Muscle layer of duodenum (tissue), 2 donors: Measurements from ENCODE around the gene IDS.
A peak's percentile ranks its signal among the peaks of the same experiment; 100 is the strongest.
"Not testable (repeated sequence)": the region's sequence is repeated elsewhere in the genome, so short reads cannot be mapped to it uniquely, and the experiment has no call there.

ENCODE experiments used
- H3K27ac ChIP-seq: one replicate; pipeline ENCODE4 v1.7.0; 2013; ENCODE audit warnings: mild to moderate bottlenecking, low read length
- H3K27me3 ChIP-seq: one replicate; pipeline ENCODE4 v1.7.0; 2013; ENCODE audit warnings: low read depth, mild to moderate bottlenecking, control low read depth, low read length
- H3K36me3 ChIP-seq, 2 donors: one replicate each; pipeline ENCODE4 v1.7.0; 2013; ENCODE audit warnings: low read length in 2 of 2, control low read depth in 1 of 2, mild to moderate bottlenecking in 1 of 2; ENCODE audit not compliant: insufficient read depth in 2 of 2, control insufficient read depth in 1 of 2
- H3K4me1 ChIP-seq, 2 donors: one replicate each; pipeline ENCODE4 v1.7.0; 2013; ENCODE audit warnings: low read length in 2 of 2, mild to moderate bottlenecking in 2 of 2, control low read depth in 1 of 2, moderate library complexity in 1 of 2; ENCODE audit not compliant: insufficient read depth in 2 of 2, control insufficient read depth in 1 of 2
- H3K4me3 ChIP-seq, 2 donors: one replicate each; pipeline ENCODE4 v1.7.0; 2013; ENCODE audit warnings: low read length in 2 of 2, low read depth in 1 of 2, mild to moderate bottlenecking in 1 of 2
- H3K9me3 ChIP-seq, 2 donors: one replicate each; pipeline ENCODE4 v1.7.0; 2013; ENCODE audit warnings: low read length in 2 of 2, control low read depth in 1 of 2, mild to moderate bottlenecking in 1 of 2; ENCODE audit not compliant: control insufficient read depth in 1 of 2
- donor health status: healthy.

Gene IDS

GRCh38 chrX:149540131-149540620 lies 35.1 kb upstream of the IDS start:
- peak overlapping the region; percentile 92 for H3K27ac ChIP-seq
- H3K4me1 ChIP-seq: peaks cover 0 to 5% of the 10 kb centered on the region in 2 donors
- peak overlapping the region; percentile 56 to 73 for H3K4me3 ChIP-seq
- no peaks in the 10 kb centered on the region for H3K36me3 ChIP-seq
- H3K27me3 ChIP-seq: no peaks in the 10 kb centered on the region
- H3K9me3 ChIP-seq: no peaks in the 10 kb centered on the region

GRCh38 chrX:149539283-149540130 lies 34.4 kb upstream of the IDS start:
- H3K4me1 ChIP-seq: peaks cover 0 to 5% of the 10 kb centered on the region in 2 donors
- H3K36me3 ChIP-seq: no peaks in the 10 kb centered on the region
- H3K9me3 ChIP-seq: no peaks in the 10 kb centered on the region
- H3K4me3 ChIP-seq: peak overlapping the region in 1 of 2 donors; percentile 51
- H3K27ac ChIP-seq: no peak overlapping the region
- H3K27me3 ChIP-seq: no peaks in the 10 kb centered on the region

DNA sequence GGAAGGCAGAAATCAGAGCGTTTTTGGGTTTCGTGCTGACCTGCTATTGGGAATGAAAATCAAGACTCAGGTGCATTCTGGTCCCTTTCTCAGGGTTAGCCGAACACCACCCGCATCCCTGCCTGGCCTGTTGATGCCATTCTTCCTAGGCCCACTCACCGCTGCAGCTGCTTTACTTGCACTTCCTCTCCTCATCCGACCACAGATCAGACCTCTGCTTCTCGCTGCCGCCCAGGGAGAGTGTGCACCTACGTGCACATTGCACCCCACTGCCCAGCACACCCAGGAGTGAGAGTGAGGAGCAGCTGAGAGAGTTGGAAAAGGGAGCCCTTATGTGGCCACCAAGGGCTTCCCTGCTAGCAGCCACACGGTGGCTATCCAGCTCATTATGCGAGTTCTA lies 32.4 kb upstream of the IDS start:
- not testable (repeated sequence) for H3K9me3 ChIP-seq, H3K27ac ChIP-seq, H3K4me1 ChIP-seq, H3K36me3 ChIP-seq, H3K27me3 ChIP-seq, H3K4me3 ChIP-seq

GRCh38 chrX:149534926-149535602 lies 30.0 kb upstream of the IDS start:
- H3K4me3 ChIP-seq, H3K9me3 ChIP-seq, H3K4me1 ChIP-seq, H3K27ac ChIP-seq, H3K36me3 ChIP-seq, H3K27me3 ChIP-seq: not testable (repeated sequence)

GRCh38 chrX:149533999-149534398 lies 28.9 kb upstream of the IDS start:
- H3K9me3 ChIP-seq, H3K27me3 ChIP-seq, H3K4me1 ChIP-seq, H3K36me3 ChIP-seq, H3K27ac ChIP-seq, H3K4me3 ChIP-seq: not testable (repeated sequence)

- H3K9me3 ChIP-seq, H3K27ac ChIP-seq, H3K4me3 ChIP-seq, H3K36me3 ChIP-seq, H3K4me1 ChIP-seq, H3K27me3 ChIP-seq: not testable (repeated sequence)
These were observed 27.8 kb upstream of the IDS start for GRCh38 chrX:149532868-149533267.

GRCh38 chrX:149531599-149531998 lies 26.5 kb upstream of the IDS start:
- Histone ChIP-seq H3K36me3 (peaks cover 0 to 4% of the 10 kb centered on the region in 2 donors), H3K27ac (no peak overlapping the region), H3K4me1 (no peaks in the 10 kb centered on the region), H3K4me3 (no peak overlapping the region), H3K9me3 (no peaks in the 10 kb centered on the region), H3K27me3 (no peaks in the 10 kb centered on the region)

GRCh38 chrX:149528381-149528780 lies 23.3 kb upstream of the IDS start:
- H3K27me3 ChIP-seq: no peaks in the 10 kb centered on the region
- peaks cover 0 to 4% of the 10 kb centered on the region in 2 donors for H3K36me3 ChIP-seq
- no peak overlapping the region for H3K27ac ChIP-seq
- no peaks in the 10 kb centered on the region for H3K9me3 ChIP-seq
- H3K4me1 ChIP-seq: no peaks in the 10 kb centered on the region
- H3K4me3 ChIP-seq: no peak overlapping the region

GRCh38 chrX:149527705-149528104 lies 22.6 kb upstream of the IDS start:
- Histone ChIP-seq H3K4me1 (no peaks in the 10 kb centered on the region), H3K36me3 (peaks cover 0 to 4% of the 10 kb centered on the region in 2 donors), H3K9me3 (no peaks in the 10 kb centered on the region), H3K4me3 (no peak overlapping the region), H3K27me3 (no peaks in the 10 kb centered on the region), H3K27ac (no peak overlapping the region)

GRCh38 chrX:149526318-149527033 lies 21.4 kb upstream of the IDS start:
- H3K27ac ChIP-seq, H3K4me1 ChIP-seq: not testable (repeated sequence)

DNA sequence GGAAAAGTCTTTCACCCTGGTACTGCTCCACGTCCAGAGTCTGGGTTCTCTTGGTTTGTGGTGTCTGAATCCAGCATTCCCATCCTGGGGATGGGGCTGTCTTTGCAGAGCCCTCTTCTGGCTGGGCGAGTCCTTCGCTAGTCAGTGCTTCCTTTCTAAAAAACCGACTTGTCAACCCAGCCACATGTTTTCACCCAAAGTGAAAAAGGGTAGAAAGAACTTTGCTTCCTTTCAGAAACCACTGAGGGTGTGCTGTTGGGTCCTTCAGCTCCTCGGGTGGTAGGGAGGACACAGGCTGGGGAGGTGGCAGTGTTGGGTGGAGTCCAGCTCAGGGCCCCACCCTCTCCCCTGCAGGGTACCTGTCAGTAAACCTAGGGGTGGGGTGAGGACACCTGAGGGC lies 20.8 kb upstream of the IDS start:
- not testable (repeated sequence) for H3K27me3 ChIP-seq, H3K9me3 ChIP-seq, H3K4me1 ChIP-seq, H3K36me3 ChIP-seq, H3K4me3 ChIP-seq, H3K27ac ChIP-seq

More at GRCh38 chrX:149526318-149527033, 21.4 kb upstream of the IDS start:
- not testable (repeated sequence) for H3K36me3 ChIP-seq, H3K4me3 ChIP-seq, H3K27me3 ChIP-seq, H3K9me3 ChIP-seq
